ENCODE results near the gene PLK3.
A peak's percentile ranks its signal among the peaks of the same experiment; 100 is the strongest.

PLK3 gene

DNA sequence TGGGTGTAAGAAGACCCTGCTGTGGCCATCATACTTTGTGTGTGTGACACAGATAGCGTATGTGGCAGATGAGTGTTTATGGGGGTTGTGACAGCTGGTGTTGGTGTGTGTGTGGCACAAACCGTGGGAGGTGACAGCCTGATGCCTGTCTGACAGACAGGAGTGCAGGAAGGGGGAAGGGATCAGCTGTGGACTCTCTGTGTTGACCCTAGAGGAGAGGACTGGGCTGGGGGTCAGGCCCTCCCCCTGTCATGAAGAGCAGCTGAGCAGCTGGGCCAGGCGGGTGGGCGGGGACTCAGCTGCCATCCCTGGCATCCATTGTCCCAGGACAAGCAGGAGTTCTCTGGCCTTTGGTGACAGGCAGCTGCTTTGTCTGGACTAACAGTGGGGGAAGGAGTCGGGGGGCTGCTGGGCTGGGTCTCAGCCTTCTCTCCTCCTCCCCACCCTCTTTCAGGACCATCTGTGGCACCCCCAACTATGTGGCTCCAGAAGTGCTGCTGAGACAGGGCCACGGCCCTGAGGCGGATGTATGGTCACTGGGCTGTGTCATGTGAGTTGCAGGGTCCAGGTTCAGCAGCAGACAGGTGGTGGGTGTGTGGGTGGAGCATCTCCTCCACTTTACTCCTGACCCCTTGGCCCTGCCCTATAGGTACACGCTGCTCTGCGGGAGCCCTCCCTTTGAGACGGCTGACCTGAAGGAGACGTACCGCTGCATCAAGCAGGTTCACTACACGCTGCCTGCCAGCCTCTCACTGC is 2.3 kb downstream of the PLK3 start:
- TF ChIP-seq, protein P1, sequence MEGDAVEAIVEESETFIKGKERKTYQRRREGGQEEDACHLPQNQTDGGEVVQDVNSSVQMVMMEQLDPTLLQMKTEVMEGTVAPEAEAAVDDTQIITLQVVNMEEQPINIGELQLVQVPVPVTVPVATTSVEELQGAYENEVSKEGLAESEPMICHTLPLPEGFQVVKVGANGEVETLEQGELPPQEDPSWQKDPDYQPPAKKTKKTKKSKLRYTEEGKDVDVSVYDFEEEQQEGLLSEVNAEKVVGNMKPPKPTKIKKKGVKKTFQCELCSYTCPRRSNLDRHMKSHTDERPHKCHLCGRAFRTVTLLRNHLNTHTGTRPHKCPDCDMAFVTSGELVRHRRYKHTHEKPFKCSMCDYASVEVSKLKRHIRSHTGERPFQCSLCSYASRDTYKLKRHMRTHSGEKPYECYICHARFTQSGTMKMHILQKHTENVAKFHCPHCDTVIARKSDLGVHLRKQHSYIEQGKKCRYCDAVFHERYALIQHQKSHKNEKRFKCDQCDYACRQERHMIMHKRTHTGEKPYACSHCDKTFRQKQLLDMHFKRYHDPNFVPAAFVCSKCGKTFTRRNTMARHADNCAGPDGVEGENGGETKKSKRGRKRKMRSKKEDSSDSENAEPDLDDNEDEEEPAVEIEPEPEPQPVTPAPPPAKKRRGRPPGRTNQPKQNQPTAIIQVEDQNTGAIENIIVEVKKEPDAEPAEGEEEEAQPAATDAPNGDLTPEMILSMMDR (IDR thresholded peaks at IDR 0.05): no peak
- no peak for TF ChIP-seq ZFX (IDR thresholded peaks at IDR 0.05; ENCODE audit: borderline replicate concordance)
- 0 out of 2 replicates have a peak overlapping the region, but pooled peaks have one; percentile 7 for H3K27ac ChIP-seq

DNA sequence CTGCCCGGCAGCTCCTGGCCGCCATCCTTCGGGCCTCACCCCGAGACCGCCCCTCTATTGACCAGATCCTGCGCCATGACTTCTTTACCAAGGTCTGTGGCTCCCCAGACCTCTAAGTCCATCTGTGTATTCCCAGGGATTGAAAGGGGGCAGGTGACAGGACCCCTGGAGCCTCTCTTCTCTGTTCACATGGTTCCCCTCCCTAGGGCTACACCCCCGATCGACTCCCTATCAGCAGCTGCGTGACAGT is 2.8 kb downstream of the PLK3 start:
- no peak overlapping the region for H3K27ac ChIP-seq
- no peak for TF ChIP-seq ZFX (IDR thresholded peaks at IDR 0.05; ENCODE audit: borderline replicate concordance)
- TF ChIP-seq, protein P1 (IDR thresholded peaks at IDR 0.05): no peak

DNA sequence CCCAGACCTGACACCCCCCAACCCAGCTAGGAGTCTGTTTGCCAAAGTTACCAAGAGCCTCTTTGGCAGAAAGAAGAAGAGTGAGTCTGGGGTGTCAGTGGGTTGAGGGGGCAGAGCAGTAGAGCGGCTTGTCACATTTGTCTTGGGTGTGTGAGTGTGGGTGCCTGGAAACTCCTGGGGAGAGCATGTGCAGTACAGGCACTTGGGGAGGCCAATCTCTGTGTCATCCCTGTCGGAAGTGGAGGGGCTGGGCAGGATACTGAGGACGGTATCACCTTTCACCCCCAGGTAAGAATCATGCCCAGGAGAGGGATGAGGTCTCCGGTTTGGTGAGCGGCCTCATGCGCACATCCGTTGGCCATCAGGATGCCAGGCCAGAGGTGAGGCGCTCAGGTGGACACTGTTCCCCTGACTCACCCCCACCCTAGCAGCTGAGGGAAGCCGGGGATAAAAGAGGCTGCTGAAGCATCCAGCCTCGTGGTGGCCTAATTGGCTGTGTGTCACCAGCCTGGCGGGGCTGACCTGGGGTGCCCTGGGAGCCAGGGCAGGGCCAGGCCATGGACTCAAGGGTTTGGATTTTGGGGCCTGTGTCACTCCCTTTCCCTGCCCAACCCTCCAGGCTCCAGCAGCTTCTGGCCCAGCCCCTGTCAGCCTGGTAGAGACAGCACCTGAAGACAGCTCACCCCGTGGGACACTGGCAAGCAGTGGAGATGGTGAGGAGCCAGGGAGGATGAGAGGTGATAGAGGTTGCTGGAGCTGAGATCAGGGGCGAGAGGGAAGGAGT is 3.3 kb downstream of the PLK3 start:
- TF ChIP-seq, protein P1 (IDR thresholded peaks at IDR 0.05): no peak
- TF ChIP-seq ZFX (IDR thresholded peaks at IDR 0.05; ENCODE audit: borderline replicate concordance): no peak
- no peak overlapping the region for H3K27ac ChIP-seq

GRCh38 chr1:44805311-44806024 is 5.3 kb downstream of the PLK3 start:
- H3K27ac ChIP-seq: peak overlapping the region; percentile 94
- TF ChIP-seq, protein P1 (IDR thresholded peaks at IDR 0.05): no peak
- TF ChIP-seq ZFX (IDR thresholded peaks at IDR 0.05; ENCODE audit: borderline replicate concordance): no peak

DNA sequence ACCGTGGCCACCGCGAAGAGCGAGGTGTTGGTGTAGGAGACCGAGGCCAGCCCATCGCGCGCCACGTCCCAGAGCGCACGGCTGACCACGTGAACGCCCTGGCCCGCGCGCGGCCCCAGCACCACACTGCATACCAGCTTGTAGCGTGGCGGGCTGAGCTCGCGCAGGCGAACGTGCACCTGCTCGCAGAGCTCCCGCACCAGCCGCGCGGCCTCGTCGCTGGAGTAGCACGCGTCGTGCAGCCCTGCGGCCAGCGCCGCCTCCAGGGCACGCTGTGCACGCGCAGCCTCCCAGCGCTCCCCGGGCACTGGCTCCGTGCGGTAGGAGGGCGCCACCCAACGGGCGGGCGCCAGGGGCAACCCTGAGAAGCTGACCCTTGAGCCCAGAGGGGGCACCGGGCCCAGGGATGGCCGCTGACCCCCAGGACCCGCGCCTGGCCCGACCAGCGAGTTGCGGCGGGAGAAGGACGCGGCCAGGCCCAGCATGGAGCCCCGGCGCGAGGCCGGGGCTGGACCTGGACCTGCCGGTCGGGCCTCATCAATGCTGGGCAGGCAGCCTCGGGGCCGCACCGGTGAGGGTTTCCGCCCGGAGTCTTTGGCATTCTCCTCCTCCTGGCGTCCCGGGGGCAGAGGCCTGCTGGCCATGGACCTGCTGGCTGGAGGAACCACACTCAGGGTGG is 6.0 kb downstream of the PLK3 start:
- TF ChIP-seq, protein P1 (IDR thresholded peaks at IDR 0.05): no peak; the same call in 1 of the 2 replicates
- no peak for TF ChIP-seq ZFX (IDR thresholded peaks at IDR 0.05; ENCODE audit: borderline replicate concordance)
- peak overlapping the region; percentile 94 for H3K27ac ChIP-seq

DNA sequence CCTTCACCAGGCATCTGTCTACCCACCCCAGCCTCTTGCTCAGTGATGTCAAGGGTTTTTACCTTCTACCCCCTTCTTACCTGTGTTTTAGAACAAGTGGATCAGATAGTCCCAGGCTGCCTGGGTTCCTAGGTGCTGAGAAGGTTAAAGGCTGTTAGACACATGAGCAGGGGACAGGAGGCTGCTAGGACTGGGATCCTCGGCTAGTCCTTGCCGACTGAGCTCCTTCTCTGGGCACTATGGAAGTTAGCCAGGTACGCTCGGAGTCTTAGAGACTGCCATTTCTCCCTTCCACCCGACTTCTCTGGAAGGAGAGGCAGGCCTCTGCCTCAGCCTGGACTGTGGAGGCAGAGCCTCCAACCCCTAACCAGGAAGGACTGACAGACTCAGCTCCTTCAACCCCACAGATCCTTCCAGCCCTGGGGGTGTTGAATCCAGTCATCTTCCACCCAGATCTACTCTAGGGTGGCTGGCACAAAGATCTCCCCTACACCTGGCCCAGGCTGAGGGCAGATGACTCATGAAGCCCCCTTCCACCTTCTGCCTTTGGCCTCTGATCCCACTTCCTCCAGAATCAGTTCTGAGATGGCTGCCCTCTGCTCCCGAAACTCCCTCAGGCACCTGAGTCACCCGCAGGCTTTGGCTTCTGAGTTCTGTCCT is 6.7 kb downstream of the PLK3 start, which contains the start of gene DYNLT4:
DYNLT4 (minus strand) TSS at position 648 of the 660 bp plus-strand sequence. CDS start 683 bp downstream, outside the sequence.
- peak within 1 kb of the TSS; percentile 94 for H3K27ac ChIP-seq
- no peak for TF ChIP-seq ZFX (IDR thresholded peaks at IDR 0.05; ENCODE audit: borderline replicate concordance)
- TF ChIP-seq, protein P1 (IDR thresholded peaks at IDR 0.05): no peak
